ENCODE data around the gene NHEJ1. TPM values are rescaled to one million over a fixed set of nuclear protein-coding genes. Genes with fewer than 3 reads are reported as not detected.

The NHEJ1 gene
- total RNA-seq, 1 donor from 2014 or later = 16.4 TPM

GRCh38 chr2:219029829-219030165 is 130.8 kb downstream of the NHEJ1 start:
- peak; percentile 24 for DNase-seq (ENCODE audit: low read depth, low spot score)

GRCh38 chr2:219028996-219029828 is 131.4 kb downstream of the NHEJ1 start:
- DNase-seq (ENCODE audit: low read depth, low spot score) = no peak

- DNase-seq (ENCODE audit: low read depth, low spot score) = no peak
Observed at GRCh38 chr2:219028141-219028540, 132.5 kb downstream of the NHEJ1 start.

- no peak for DNase-seq (ENCODE audit: low read depth, low spot score)
Observed at GRCh38 chr2:219027511-219028055, 133.0 kb downstream of the NHEJ1 start.

GRCh38 chr2:219026946-219027345 is 133.7 kb downstream of the NHEJ1 start:
- DNase-seq (ENCODE audit: low read depth, low spot score) = no peak

GRCh38 chr2:219025637-219026585 is 134.7 kb downstream of the NHEJ1 start:
- DNase-seq (ENCODE audit: low read depth, low spot score) = no peak

Other genes starting within 250 kb of the NHEJ1 start
- gene CDK5R2, start 201.1 kb downstream of the NHEJ1 start, total RNA-seq = not detected in 2 replicates
- gene FEV, start 175.6 kb downstream of the NHEJ1 start, total RNA-seq = not detected in 2 replicates
- not detected in 2 replicates for gene CRYBA2, start 167.4 kb downstream of the NHEJ1 start, total RNA-seq
- gene CFAP65, start 119.3 kb downstream of the NHEJ1 start, total RNA-seq = under 0.01 TPM in 1 of 2 replicates, not detected in the other
- under 0.01 TPM in 1 of 2 replicates, not detected in the other for gene IHH, start 99.9 kb downstream of the NHEJ1 start, total RNA-seq
- gene SLC23A3, start 9.2 kb upstream of the NHEJ1 start, total RNA-seq = 0.59 and 2.2 TPM in 2 replicates
- gene CNPPD1, start 16.1 kb upstream of the NHEJ1 start, total RNA-seq = 18.4 and 24.1 TPM in 2 replicates
- 52.6 and 60.1 TPM in 2 replicates for gene RETREG2, start 17.5 kb upstream of the NHEJ1 start, total RNA-seq
- 18.8 and 20.2 TPM in 2 replicates for gene ZFAND2B, start 46.0 kb upstream of the NHEJ1 start, total RNA-seq
- 20.0 and 69.3 TPM in 2 replicates for gene ABCB6, start 58.1 kb upstream of the NHEJ1 start, total RNA-seq
- gene ATG9A, start 68.8 kb upstream of the NHEJ1 start, total RNA-seq = 41.3 and 53.3 TPM in 2 replicates
- gene ANKZF1, start 69.0 kb upstream of the NHEJ1 start, total RNA-seq = 18.5 and 22.1 TPM in 2 replicates
- gene GLB1L, start 84.6 kb upstream of the NHEJ1 start, total RNA-seq = 5.9 and 8.1 TPM in 2 replicates
- 22.2 and 23.5 TPM in 2 replicates for gene STK16, start 84.7 kb upstream of the NHEJ1 start, total RNA-seq
- gene TUBA4B, start 92.4 kb upstream of the NHEJ1 start, total RNA-seq = not detected in 2 replicates
- 14.0 and 29.0 TPM in 2 replicates for gene TUBA4A, start 93.1 kb upstream of the NHEJ1 start, total RNA-seq
- gene DNAJB2, start 118.6 kb upstream of the NHEJ1 start, total RNA-seq = 20.8 and 31.0 TPM in 2 replicates
- not detected in 2 replicates for gene PTPRN, start 148.6 kb upstream of the NHEJ1 start, total RNA-seq
- gene RESP18, start 171.9 kb upstream of the NHEJ1 start, total RNA-seq = not detected in 2 replicates
- 50.0 and 60.6 TPM in 2 replicates for gene DNPEP, start 227.1 kb upstream of the NHEJ1 start, total RNA-seq